HEK293 (cell line): ENCODE results near the gene CARD11.

Experiments used
- CTCF ChIP-seq: fragments of 450-650 bp; formaldehyde crosslinking; IDR thresholded peaks from 2 replicates; pipeline ENCODE4 v1.5.1; 2016; ENCODE audit warnings: missing biosample characterization, missing genetic modification characterization
- YY1 ChIP-seq: fragments of 450-650 bp; formaldehyde crosslinking; IDR thresholded peaks from 2 replicates; pipeline ENCODE4 v1.5.1; 2018; ENCODE audit warnings: missing biosample characterization, missing genetic modification characterization
- ZBTB8A ChIP-seq: fragments of 450-650 bp; formaldehyde crosslinking; IDR thresholded peaks from 2 replicates; pipeline ENCODE4 v1.5.1; 2016; ENCODE audit warnings: missing biosample characterization, missing genetic modification characterization
- ZNF175 ChIP-seq: fragments of 450-650 bp; formaldehyde crosslinking; IDR thresholded peaks from 2 replicates; pipeline ENCODE4 v1.5.1; 2016; ENCODE audit warnings: missing biosample characterization, missing genetic modification characterization
- ZNF335 ChIP-seq: fragments of 450-650 bp; formaldehyde crosslinking; conservative IDR thresholded peaks from 2 replicates; pipeline ENCODE4 v1.5.1; 2016; ENCODE audit warnings: missing biosample characterization, missing genetic modification characterization
- ZNF510 ChIP-seq: fragments of 450-650 bp; formaldehyde crosslinking; IDR thresholded peaks from 2 replicates; pipeline ENCODE4 v1.5.1; 2018; ENCODE audit warnings: mild to moderate bottlenecking, missing genetic modification characterization, missing biosample characterization; ENCODE audit not compliant: insufficient replicate concordance
- ZNF544 ChIP-seq: fragments of 450-650 bp; formaldehyde crosslinking; IDR thresholded peaks from 2 replicates; pipeline ENCODE4 v1.5.0; 2017; ENCODE audit warnings: missing biosample characterization, missing genetic modification characterization
- ZNF639 ChIP-seq: fragments of 450-650 bp; formaldehyde crosslinking; IDR thresholded peaks from 2 replicates; pipeline ENCODE4 v1.5.1; 2016; ENCODE audit warnings: missing biosample characterization, missing genetic modification characterization
- ZNF843 ChIP-seq: fragments of 450-650 bp; formaldehyde crosslinking; IDR thresholded peaks from 2 replicates; pipeline ENCODE4 v1.5.1; 2016; ENCODE audit warnings: missing biosample characterization, missing genetic modification characterization
- ZSCAN30 ChIP-seq: fragments of 450-650 bp; IDR thresholded peaks from 2 replicates; pipeline ENCODE4 v1.5.1; 2018; ENCODE audit warnings: missing biosample characterization, mild to moderate bottlenecking, missing genetic modification characterization, moderate library complexity

- no peak for TF ChIP-seq ZBTB8A (tag by site-specific recombination)
- no peak for TF ChIP-seq CTCF (tag by site-specific recombination)
- TF ChIP-seq ZNF843: no peak
- TF ChIP-seq ZNF175 (tag by site-specific recombination): no peak
- no peak for TF ChIP-seq ZNF335 (tag by site-specific recombination)
- TF ChIP-seq ZNF544 (tag by site-specific recombination): no peak
- no peak for TF ChIP-seq YY1
- TF ChIP-seq ZSCAN30 (tag by site-specific recombination): no peak
- no peak for TF ChIP-seq ZNF510 (tag by site-specific recombination)
- TF ChIP-seq ZNF639 (tag by site-specific recombination): no peak
Observed at GRCh38 chr7:3082386-3082785, 38.7 kb upstream of the CARD11 start.
